ENCODE results near the gene TAP1. TPM values are rescaled to one million over a fixed set of nuclear protein-coding genes. Genes with fewer than 3 reads are reported as not detected.
A peak's percentile ranks its signal among the peaks of the same experiment; 100 is the strongest.

Gene TAP1
- total and polyA plus RNA-seq, 2 of the 8 experiments (the other 6 are each of a cell fraction or from before 2014, with no cell fraction given) = 16.8 to 22.0 TPM

- H2BK5ac ChIP-seq (ENCODE audit: low read depth, low read length) = no peak overlapping the region
- H2AK5ac ChIP-seq (ENCODE audit: low read depth, low read length) = no peak overlapping the region
- H3K4me1 ChIP-seq (replicated peaks in 1 of 4; ENCODE audit: control insufficient read depth in 3 of 4, insufficient read depth in 4 of 4, low read length in 3 of 4) = peaks cover 0 to 7% (median 4%) of the 10 kb centered on the region in 4 experiments; a peak in 5 of 7 replicates
- peaks cover 0 to 4% (median 0%) of the 10 kb centered on the region in 4 experiments; a peak in 1 of 7 replicates for H3K27me3 ChIP-seq (replicated peaks in 1 of 4; ENCODE audit: control insufficient read depth in 3 of 4, extremely low read depth in 1 of 4, insufficient read depth in 3 of 4, low read length in 3 of 4)
- no peak overlapping the region for H3K27ac ChIP-seq (ENCODE audit: low read depth, low read length)
- H3K79me2 ChIP-seq (ENCODE audit: control insufficient read depth in 1 of 2, insufficient read depth in 2 of 2, low read length in 2 of 2) = no peaks in the 10 kb centered on the region
- peak overlapping the region; percentile 29; the same call in 1 of the 2 replicates for H3K18ac ChIP-seq (ENCODE audit: extremely low read depth, low read length)
- H3K23me2 ChIP-seq (ENCODE audit: low read depth, low read length) = peaks cover 3% of the 10 kb centered on the region
- ChIA-PET POLR2A (ENCODE audit: partially characterized antibody) (interaction anchor here (0.9 to 3.0 kb wide), 7 partner anchors 10 to 243 kb away, joined by 4 to 26 read pairs (median 6); partner anchors contain the start of genes PSMB9 and TAP1), CTCF (ENCODE audit: partially characterized antibody) (interaction anchor here (0.8 to 11.2 kb wide), 16 partner anchors 10 to 129 kb away, joined by 3 to 402 read pairs (median 12); partner anchors contain the start of genes BRD2, HLA-DMA, HLA-DMB and PSMB9)
- peak overlapping the region; percentile 53 to 81 (median 68) for H3K4me3 ChIP-seq (ENCODE audit: extremely low read depth in 1 of 4, insufficient read depth in 2 of 4, low read depth in 3 of 4, low read length in 4 of 4)
- peaks cover 0 to 1% of the 10 kb centered on the region in 2 experiments for H4K20me1 ChIP-seq (replicated peaks in 1 of 2; ENCODE audit: control insufficient read depth in 1 of 2, insufficient read depth in 2 of 2, low read length in 2 of 2)
- H3K4ac ChIP-seq (replicated peaks; ENCODE audit: insufficient read length, low read depth, low read length) = no peak overlapping the region
- no peak overlapping the region for H2BK20ac ChIP-seq (ENCODE audit: low read length)
- H4K5ac ChIP-seq (ENCODE audit: insufficient read length, low read depth, low read length) = no peak overlapping the region
- H3K36me3 ChIP-seq (ENCODE audit: control insufficient read depth in 2 of 4, insufficient read depth in 4 of 4, low read length in 3 of 4) = no peaks in the 10 kb centered on the region; a peak in 2 of 8 replicates
- 0 out of 2 replicates have a peak overlapping the region, but pooled peaks have one; percentile 9 for H2BK12ac ChIP-seq (ENCODE audit: low read depth, low read length)
- DNase-seq (ENCODE audit: low read depth in 1 of 2, low spot score in 2 of 2) (no peak), FAIRE-seq (no peak)
- H2AFZ ChIP-seq (ENCODE audit: low read length) = 0 out of 2 replicates have a peak overlapping the region, but pooled peaks have one; percentile 44
- H3K79me1 ChIP-seq (ENCODE audit: low read depth, low read length) = no peaks in the 10 kb centered on the region
- no peak overlapping the region for H3K23ac ChIP-seq (ENCODE audit: insufficient read length)
- no peak overlapping the region for H3K14ac ChIP-seq (ENCODE audit: insufficient read length)
- WGBS, 2 experiments (ENCODE audit: extremely low coverage in 1 of 2, insufficient coverage in 1 of 2, insufficient read length in 1 of 2, insufficient replicate concordance in 2 of 2, low coverage in 1 of 2, low lambda C conversion rate in 2 of 2, missing lambda C conversion rate in 1 of 2) = 49% methylated on average over 12 of the region's 12 CpGs; no CpG with 5 or more reads in 1 of the 2 experiments
- no peaks in the 10 kb centered on the region for H3K9me3 ChIP-seq (ENCODE audit: insufficient read depth in 2 of 2, low read depth in 1 of 2, low read length in 1 of 2)
- H2BK120ac ChIP-seq (replicated peaks; ENCODE audit: low read depth, low read length) = no peak overlapping the region
- H3K9ac ChIP-seq (replicated peaks in 1 of 4; ENCODE audit: extremely low read depth in 1 of 4, low read depth in 3 of 4, low read length in 3 of 4) = peak overlapping the region in 3 of 4 experiments; percentile 13 to 36 (median 16); a peak in 3 of 7 replicates
- H3K56ac ChIP-seq (replicated peaks; ENCODE audit: insufficient read length, low read depth, low read length) = no peak overlapping the region
- peak overlapping the region; percentile 83; the same call in 1 of the 2 replicates for H2BK15ac ChIP-seq (ENCODE audit: low read length)
- H4K91ac ChIP-seq (replicated peaks; ENCODE audit: insufficient read length, low read length) = peak overlapping the region; percentile 22
- H3K4me2 ChIP-seq (ENCODE audit: insufficient read depth in 1 of 2, low read depth in 2 of 2, low read length in 2 of 2) = peak overlapping the region; percentile 59 to 80
- 0 out of 2 replicates have a peak overlapping the region, but pooled peaks have one; percentile 54 for H4K8ac ChIP-seq (ENCODE audit: extremely low read depth, insufficient read depth, low read length)
- TF ChIP-seq RAD21 (IDR thresholded peaks at IDR 0.05 in 1 of 2, conservative IDR thresholded peaks at IDR 0.05 in 1 of 2; ENCODE audit: low read depth in 2 of 2, low read length in 2 of 2) (no peak), POLR2AphosphoS5 (IDR thresholded peaks at IDR 0.05; ENCODE audit: low read depth, low read length) (no peak), GABPA (IDR thresholded peaks at IDR 0.05; ENCODE audit: borderline replicate concordance, insufficient read depth, low read length) (no peak), PHF8 (conservative IDR thresholded peaks at IDR 0.05; ENCODE audit: low read depth, low read length) (no peak; the same call in 1 of the 2 replicates), RNF2 (IDR thresholded peaks at IDR 0.05; ENCODE audit: borderline replicate concordance, low read depth, low read length, missing control alignments, poor library complexity, severe bottlenecking) (no peak), TBP (IDR thresholded peaks at IDR 0.05; ENCODE audit: low read depth, low read length) (no peak), POLR2A (IDR thresholded peaks at IDR 0.05; ENCODE audit: control extremely low read depth in 1 of 2, low read depth in 2 of 2, low read length in 2 of 2) (no peak), BCL11A (IDR thresholded peaks at IDR 0.05; ENCODE audit: low read depth in 2 of 2, low read length in 2 of 2) (no peak), SIX5 (IDR thresholded peaks at IDR 0.05; ENCODE audit: low read depth, low read length) (no peak), SAP30 (IDR thresholded peaks at IDR 0.05; ENCODE audit: insufficient read depth, insufficient replicate concordance, low read length) (no peak), NRF1 (IDR thresholded peaks at IDR 0.05; ENCODE audit: low read depth, low read length) (no peak), RBBP5 (IDR thresholded peaks at IDR 0.05; ENCODE audit: borderline replicate concordance, low read depth, low read length) (no peak)
Observed at GRCh38 chr6:32837651-32838113, 15.8 kb downstream of the TAP1 start.

All from H1 (cell line).